Uterus (tissue), 2 donors: Measurements from ENCODE around the gene PNLIPRP1.

ENCODE experiments used
- CTCF ChIP-seq, 4 experiments: fragments of 200-600 bp in 2 of 4; fragments of 450-650 bp in 2 of 4; sonication (generic) in 2 of 4; IDR thresholded peaks; one replicate each; pipeline ENCODE4 v1.5.1; 2016 to 2019; ENCODE audit warnings: antibody characterized with exemption in 4 of 4, mild to moderate bottlenecking in 2 of 4, moderate library complexity in 1 of 4
- POLR2A ChIP-seq, 2 donors: fragments of 450-650 bp; IDR thresholded peaks; one replicate each; pipeline ENCODE4 v1.6.1; 2016; ENCODE audit warnings: antibody characterized with exemption in 2 of 2, mild to moderate bottlenecking in 1 of 2, moderate library complexity in 1 of 2

- TF ChIP-seq POLR2A (IDR thresholded peaks at IDR 0.05): no peak
- TF ChIP-seq CTCF (IDR thresholded peaks at IDR 0.05): no peak
Observed at GRCh38 chr10:116654816-116655215, 64.1 kb downstream of the PNLIPRP1 start.
